ENCODE data around the gene KRTAP4-11.
"Not testable (repeated sequence)": the region's sequence is repeated elsewhere in the genome, so short reads cannot be mapped to it uniquely, and the experiment has no call there.

DNA sequence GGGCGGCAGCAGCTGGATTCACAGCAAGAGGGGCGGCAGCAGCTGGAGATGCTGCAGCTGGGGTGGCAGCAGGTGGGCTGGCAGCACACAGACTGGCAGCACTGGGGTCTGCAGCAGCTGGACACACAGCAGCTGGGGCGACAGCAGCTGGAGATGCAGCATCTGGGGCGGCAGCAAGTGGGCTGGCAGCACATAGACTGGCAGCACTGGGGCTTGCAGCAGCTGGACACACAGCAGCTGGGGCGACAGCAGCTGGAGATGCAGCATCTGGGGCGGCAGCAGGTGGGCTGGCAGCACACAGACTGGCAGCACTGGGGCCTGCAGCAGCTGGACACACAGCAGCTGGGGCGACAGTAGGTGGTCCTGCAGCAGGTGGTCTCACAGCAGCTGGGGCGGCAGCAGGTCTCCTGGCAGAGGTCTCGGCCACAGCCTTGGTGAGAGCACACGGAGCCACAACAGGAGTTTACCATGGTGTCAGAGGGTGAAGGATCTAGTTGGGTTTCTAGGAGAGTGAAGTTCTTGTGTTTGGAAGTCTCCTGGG lies at the start of gene KRTAP4-11:
- TF ChIP-seq, protein P1, sequence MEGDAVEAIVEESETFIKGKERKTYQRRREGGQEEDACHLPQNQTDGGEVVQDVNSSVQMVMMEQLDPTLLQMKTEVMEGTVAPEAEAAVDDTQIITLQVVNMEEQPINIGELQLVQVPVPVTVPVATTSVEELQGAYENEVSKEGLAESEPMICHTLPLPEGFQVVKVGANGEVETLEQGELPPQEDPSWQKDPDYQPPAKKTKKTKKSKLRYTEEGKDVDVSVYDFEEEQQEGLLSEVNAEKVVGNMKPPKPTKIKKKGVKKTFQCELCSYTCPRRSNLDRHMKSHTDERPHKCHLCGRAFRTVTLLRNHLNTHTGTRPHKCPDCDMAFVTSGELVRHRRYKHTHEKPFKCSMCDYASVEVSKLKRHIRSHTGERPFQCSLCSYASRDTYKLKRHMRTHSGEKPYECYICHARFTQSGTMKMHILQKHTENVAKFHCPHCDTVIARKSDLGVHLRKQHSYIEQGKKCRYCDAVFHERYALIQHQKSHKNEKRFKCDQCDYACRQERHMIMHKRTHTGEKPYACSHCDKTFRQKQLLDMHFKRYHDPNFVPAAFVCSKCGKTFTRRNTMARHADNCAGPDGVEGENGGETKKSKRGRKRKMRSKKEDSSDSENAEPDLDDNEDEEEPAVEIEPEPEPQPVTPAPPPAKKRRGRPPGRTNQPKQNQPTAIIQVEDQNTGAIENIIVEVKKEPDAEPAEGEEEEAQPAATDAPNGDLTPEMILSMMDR (IDR thresholded peaks at IDR 0.05; ENCODE audit: poor library complexity): not testable (repeated sequence)
- not testable (repeated sequence) for TF ChIP-seq EZH2 (IDR thresholded peaks at IDR 0.05; ENCODE audit: borderline replicate concordance)

Data from hepatocyte (in vitro differentiated cells).